GM18505 (cell line): ENCODE measurements around the gene LMO1.

ENCODE experiments used
- ATAC-seq: cut with Tn5 transposase; IDR thresholded peaks from one replicate; pipeline ENCODE4 v1.9.1; 2021; ENCODE audit not compliant: unreplicated experiment
- POLR2A ChIP-seq: IDR thresholded peaks from 4 replicates; pipeline ENCODE4 v1.6.1; 2011; ENCODE audit warnings: borderline replicate concordance; ENCODE audit not compliant: insufficient read depth, insufficient read length; ENCODE audit errors: extremely low read depth

Gene LMO1

DNA sequence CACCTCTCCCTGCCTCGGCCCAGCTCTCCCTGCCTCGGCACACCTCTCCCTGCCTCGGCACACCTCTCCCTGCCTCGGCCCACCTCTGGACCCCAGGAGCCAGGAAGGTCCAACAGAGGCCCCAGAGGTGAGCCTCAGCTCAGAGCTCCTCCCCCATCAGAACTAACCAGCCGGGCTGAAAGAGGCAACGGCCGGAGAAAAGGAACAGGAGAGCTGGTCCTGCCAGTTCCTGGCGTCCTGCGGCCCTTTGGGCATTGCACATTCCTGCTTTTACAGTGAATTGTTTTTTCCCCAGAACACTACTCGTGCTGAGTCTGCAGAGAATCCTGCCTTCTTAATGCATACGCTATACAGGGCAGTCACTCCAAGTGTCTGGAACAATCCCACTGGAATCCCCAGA, 45.8 kb downstream of the LMO1 start:
- TF ChIP-seq POLR2A = no peak
- no peak for ATAC-seq

DNA sequence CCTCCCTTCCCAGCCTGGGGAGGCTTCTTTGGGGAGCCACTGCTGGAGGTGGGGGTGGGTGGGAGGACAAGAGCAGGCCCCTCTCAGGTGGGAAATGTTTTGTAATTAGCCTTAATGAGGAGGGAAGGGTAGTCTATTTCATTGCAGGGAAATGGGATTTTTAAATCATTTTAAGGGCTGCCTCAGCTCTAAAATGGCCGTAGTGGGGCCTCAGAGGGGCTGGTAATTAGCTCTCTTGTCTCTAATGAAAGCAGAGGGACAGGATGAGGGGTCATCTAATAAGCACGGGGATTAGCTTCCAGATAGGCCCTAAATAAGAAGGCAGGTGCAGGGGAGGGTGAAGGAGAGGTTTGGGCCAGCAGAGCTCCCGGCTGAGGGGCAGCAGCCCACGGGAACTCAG, 46.5 kb downstream of the LMO1 start:
- ATAC-seq = no peak
- no peak for TF ChIP-seq POLR2A

DNA sequence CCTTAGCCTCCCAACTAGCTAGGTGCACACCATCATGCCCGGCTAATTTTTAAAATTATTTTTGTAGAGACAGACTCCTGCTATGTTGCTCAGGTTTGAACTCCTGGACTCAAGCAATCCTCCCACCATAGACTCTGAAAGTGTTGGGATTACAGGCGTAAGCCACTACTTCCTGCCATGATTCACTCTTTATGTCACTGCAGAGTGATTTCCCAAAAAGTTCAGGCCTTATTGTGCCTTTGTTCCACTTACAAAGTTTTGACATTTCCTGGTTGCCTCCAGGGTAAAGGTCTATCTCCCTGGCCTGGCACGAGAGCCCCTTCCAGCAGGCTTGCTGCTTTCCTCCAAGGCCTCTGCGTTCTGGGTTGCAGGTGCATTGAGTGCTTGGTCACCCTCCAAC, 50.3 kb downstream of the LMO1 start:
- no peak for ATAC-seq
- no peak for TF ChIP-seq POLR2A

- no peak for TF ChIP-seq POLR2A
Measured at GRCh38 chr11:8209208-8209807, 54.4 kb downstream of the LMO1 start.

DNA sequence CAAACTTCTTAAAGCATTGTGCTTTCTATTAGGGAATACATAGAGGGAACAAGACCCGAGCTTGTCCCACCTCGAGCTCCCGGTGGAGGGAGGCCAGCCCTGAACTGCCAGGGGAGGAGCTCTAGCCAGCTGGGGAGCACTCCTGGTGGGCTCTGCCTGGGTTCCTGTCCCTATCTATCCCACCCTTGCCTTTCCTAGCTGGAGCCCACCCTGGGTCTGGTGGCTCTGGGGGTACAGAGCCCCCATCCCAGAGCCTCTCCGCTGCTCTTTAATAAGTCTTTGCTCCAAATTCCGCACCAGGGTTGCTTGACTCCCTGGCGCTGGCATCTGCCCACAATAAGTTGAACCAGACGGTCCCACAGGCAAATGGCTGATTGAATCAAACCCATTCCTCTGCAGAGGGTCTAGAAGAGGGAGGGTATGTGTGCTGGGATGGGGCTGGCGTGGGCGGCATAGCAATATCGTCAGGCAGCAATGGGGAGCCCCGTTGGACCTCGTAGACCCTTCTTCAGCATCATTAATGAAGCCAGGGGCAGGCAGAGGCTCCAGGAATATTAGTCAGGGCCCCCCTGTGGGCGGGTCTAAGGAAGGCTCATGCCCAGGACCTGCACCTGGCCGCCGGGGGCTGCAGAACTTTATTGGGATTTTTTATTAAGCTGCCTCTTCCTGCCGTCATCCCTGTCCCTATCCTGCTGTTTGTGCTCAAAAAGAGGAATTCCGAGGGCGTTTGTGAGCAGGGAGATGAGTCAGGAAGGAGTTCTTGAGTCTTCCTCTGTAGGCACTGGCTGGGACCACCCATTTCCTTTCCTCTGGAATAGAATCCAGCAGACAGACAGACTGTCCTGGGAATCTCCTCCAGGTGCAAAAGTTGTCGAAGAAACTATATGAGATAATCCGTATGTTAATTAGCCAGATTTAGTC, 56.3 kb downstream of the LMO1 start:
- ATAC-seq = no peak
- no peak for TF ChIP-seq POLR2A

More at GRCh38 chr11:8209208-8209807, 54.4 kb downstream of the LMO1 start:
- ATAC-seq = no peak

DNA sequence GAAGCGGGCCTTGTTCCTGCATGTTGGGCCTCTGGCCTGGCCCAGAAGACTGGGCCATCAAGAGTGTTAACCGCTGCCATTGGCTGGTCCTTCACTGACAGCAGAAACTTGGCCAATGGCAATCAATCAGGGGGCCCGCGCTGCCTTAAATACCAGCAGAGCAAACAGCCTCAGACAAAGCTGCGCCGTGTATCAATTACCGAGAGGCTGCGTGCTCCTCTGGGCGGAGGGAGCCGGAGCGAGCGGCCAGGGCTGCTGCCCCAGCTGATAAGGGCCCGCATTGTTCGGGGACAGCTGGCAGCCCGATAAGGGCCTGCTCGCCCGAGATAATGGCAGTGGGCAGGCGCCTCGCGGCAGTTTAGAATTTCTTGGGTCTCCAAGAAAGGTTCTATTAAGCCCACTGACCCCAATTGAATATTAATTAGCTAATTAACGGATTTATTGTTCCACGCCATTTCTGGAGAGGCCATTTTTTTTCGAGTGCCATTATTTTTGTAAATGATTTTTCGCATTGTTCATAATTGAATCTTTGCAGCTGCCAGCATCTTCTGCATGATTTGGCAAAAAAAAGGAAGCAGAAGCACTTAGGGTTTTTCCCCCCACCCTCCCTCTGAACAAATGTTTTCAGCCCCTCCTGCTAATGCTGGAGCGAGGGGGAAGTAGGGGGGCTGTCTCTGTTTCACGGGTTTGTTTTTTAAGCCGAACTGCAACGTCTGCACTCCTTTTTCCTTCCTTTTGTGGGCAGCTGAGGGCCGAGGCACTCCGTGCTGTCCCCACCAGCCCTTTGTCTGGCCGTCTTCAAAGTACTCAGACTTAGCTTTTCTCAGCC, 57.2 kb downstream of the LMO1 start:
- ATAC-seq = no peak
- TF ChIP-seq POLR2A = no peak

- ATAC-seq = no peak
- TF ChIP-seq POLR2A = no peak
Measured at GRCh38 chr11:8205566-8205965, 58.1 kb downstream of the LMO1 start.

GRCh38 chr11:8204596-8204995, 59.1 kb downstream of the LMO1 start:
- no peak for ATAC-seq
- no peak for TF ChIP-seq POLR2A

GRCh38 chr11:8204025-8204424, 59.7 kb downstream of the LMO1 start:
- TF ChIP-seq POLR2A = no peak
- ATAC-seq = no peak

DNA sequence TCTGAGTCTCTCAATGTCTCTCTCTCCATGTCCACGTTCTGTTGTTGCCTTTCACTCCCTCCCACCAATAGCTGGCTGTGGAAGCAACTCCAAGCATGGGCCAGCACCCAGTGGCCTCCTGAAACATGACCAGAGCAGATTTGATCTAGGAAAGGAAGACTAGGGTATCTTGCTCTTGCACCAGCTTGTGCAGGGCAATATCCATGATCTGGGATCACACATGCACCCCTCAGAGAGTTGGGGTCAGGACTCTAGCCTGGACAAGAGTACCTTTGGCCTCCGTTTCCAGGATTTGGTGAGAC, 60.3 kb downstream of the LMO1 start:
- no peak for TF ChIP-seq POLR2A
- no peak for ATAC-seq

DNA sequence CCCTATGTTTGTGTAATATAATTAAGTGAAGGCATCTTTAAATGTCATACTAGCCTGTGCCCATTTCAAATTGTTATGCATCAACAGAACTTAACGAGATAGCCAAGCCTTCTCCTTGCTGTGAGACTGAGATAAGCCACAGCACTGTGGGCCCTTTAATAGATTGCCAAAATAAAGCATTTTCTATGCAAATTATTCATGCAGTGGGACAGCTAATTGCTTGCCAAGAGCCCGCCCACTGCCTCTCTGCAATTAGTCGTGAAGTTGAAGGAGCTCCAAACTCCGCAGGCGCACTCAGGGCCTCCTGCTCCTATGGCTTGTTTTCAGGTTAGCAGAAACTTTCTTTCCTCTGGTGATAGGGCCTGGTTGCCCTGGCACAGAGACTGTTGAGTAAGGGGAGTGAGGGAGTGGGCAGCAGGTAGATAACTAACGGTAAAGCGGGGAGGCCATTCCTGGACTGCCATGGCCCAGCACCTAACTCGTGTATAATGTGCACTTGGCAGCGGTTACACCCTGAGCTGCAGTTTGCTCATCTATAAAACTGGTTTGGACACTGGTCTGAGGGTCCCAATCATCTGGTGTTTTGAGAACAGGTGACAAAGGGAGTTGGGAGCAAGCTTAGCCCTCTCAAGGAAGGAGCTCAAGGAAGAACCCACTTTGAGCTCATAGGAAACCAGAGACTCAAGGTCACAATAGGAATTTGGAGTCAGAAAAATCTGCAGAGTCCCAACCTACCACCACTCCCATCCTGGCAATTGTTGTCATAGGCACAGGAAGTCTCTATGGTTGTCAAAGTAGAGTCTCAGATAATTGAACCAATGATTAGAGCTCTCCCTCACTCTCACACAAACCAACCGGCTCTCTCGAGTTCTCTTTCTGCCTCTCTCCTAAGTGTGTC, 60.9 kb downstream of the LMO1 start:
- no peak for TF ChIP-seq POLR2A
- ATAC-seq = no peak

DNA sequence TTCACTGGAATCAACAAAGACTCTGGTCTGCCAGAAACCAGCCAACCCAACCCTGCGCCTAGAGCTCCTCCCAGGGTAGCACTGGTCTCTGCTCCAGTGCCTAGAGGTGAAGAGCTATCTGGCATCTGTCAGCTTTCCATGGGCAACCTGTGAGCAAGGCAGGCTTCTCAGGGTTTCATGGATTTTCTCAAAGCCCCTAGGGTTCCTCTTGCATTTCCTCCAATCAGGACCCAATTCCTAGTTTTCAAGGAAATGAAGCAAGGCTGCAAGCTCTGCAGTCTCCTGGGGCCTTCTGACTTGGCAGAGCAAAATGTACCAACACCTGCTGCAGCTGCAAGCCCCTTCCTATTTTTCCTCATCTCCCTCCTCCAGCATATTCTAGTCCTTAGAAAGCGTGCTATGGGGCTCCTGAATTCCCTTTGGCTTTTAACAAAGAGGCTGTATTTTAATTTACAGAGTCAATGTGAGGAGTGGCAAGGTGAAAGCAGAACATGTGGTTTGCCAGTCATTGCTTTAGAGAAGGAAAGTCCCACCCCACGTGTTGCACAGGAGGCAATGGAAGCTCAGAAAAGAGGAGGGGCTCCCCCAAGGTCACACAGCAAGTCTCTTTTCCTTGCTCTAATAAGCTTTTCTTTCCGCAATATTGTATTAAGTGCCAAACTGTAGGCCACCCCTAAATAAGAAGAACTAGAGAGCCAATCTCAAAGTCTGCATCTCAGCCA, 61.9 kb downstream of the LMO1 start:
- no peak for TF ChIP-seq POLR2A
- peak; percentile 78 for ATAC-seq

GRCh38 chr11:8199676-8200075, 64.0 kb downstream of the LMO1 start:
- no peak for ATAC-seq
- TF ChIP-seq POLR2A = no peak

GRCh38 chr11:8196749-8197148, 66.9 kb downstream of the LMO1 start:
- TF ChIP-seq POLR2A = no peak
- ATAC-seq = no peak
